ENCODE data around the gene LINGO3. TPM values are rescaled to one million over a fixed set of nuclear protein-coding genes. Genes with fewer than 3 reads are reported as not detected.

Gene LINGO3
- total and polyA plus RNA-seq, 2 of the 8 experiments (the other 6 are each of a cell fraction or from before 2014, with no cell fraction given), result 0.59 TPM; not detected in 1

- TF ChIP-seq ZNF274 (IDR thresholded peaks at IDR 0.05; ENCODE audit: borderline replicate concordance, extremely low read depth, low read length) (no peak), TCF12 (IDR thresholded peaks at IDR 0.05; ENCODE audit: low read depth, low read length) (no peak), EZH2 (IDR thresholded peaks at IDR 0.05; ENCODE audit: low read depth, low read length, severe bottlenecking) (no peak), CREB1 (IDR thresholded peaks at IDR 0.05) (no peak)
Observed at GRCh38 chr19:2352121-2352520, 44.2 kb upstream of the LINGO3 start (continued).
